H1 (cell line): ENCODE results near the gene MMP28. TPM values are rescaled to one million over a fixed set of nuclear protein-coding genes. Genes with fewer than 3 reads are reported as not detected.

Source experiments
- FOSL1 ChIP-seq: IDR thresholded peaks from 2 replicates; pipeline ENCODE4 v1.6.1; 2011; ENCODE audit warnings: mild to moderate bottlenecking, low read depth, low read length, moderate library complexity; ENCODE audit not compliant: insufficient read depth
- polyA plus RNA-seq, 7 experiments: library from polyadenylated mRNA; depleted of rRNA in 3 of 7; stranded (reverse) in 5 of 7; unstranded in 2 of 7; fragments of >200 nt in 5 of 7; fragments of 200-250 nt in 2 of 7; gene quantifications; 1 replicate in 5 of 7; 2 replicates in 1 of 7; 4 replicates in 1 of 7; pipeline versions ENCODE4 v1.2.1 to v1.2.3, GENCODE V29; 2011 to 2013; ENCODE audit warnings: missing spikeins in 2 of 7, mixed read lengths in 2 of 7
- total RNA-seq: library from RNA; stranded (reverse); fragmentation: NEBNext Ultra II Directional; extraction: Animal tissue kit (Norgen Biotek cat#: 25700); gene quantifications from 2 replicates; pipeline ENCODE4 v1.2.1, GENCODE V29; 2021

MMP28 gene
- total and polyA plus RNA-seq, 2 of the 8 experiments (the other 6 are each of a cell fraction or from before 2014, with no cell fraction given), result not detected

DNA sequence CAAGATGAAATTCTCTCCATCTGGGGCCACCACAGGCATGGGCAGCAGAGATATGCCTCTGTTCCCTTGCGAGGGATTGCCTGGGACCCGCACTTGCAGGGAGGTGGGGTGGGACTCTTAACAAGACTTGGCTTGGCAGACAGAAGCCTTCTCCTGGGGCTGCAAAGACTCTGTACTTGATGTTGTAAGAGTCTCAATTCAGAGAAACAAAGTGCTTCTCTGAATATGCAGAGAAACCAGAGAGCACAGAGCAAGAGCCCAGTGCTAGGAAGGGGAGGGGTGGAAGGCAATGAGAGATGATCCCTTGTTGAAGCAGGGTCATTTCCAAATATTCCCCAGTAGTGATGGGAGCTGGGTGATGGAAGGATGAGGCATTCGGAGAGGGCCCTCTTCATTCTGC lies 2.2 kb downstream of the MMP28 start (continued):
- TF ChIP-seq FOSL1, result no peak
